GM12801 (cell line): ENCODE data around the gene KCNT1.

Experiments used
- CTCF ChIP-seq: IDR thresholded peaks from one replicate; pipeline ENCODE4 v1.5.1; 2011; ENCODE audit warnings: control low read depth; ENCODE audit not compliant: insufficient read length; ENCODE audit errors: extremely low read depth

The KCNT1 gene

GRCh38 chr9:135772702-135773493 lies 70.9 kb downstream of the KCNT1 start:
- TF ChIP-seq CTCF, result no peak

- TF ChIP-seq CTCF, result no peak
Observed at GRCh38 chr9:135773530-135774238, 71.7 kb downstream of the KCNT1 start.

- no peak for TF ChIP-seq CTCF
Observed at GRCh38 chr9:135774239-135774747, 72.3 kb downstream of the KCNT1 start.

GRCh38 chr9:135774794-135775525 lies 73.0 kb downstream of the KCNT1 start:
- TF ChIP-seq CTCF, result no peak

- no peak for TF ChIP-seq CTCF
Observed at GRCh38 chr9:135775911-135776310, 73.9 kb downstream of the KCNT1 start.

- TF ChIP-seq CTCF, result no peak
Observed at GRCh38 chr9:135776893-135777622, 75.1 kb downstream of the KCNT1 start.
